Hepatocyte (in vitro differentiated cells): ENCODE measurements around the gene RRP9.

Experiments used
- EZH2phosphoT487 ChIP-seq: fragments of 200-600 bp; sonication (generic); IDR thresholded peaks from one replicate; pipeline ENCODE4 v1.6.1; 2018; ENCODE audit warnings: antibody characterized with exemption, mild to moderate bottlenecking, low read depth, moderate library complexity; ENCODE audit not compliant: unreplicated experiment, severe bottlenecking
- TF ChIP-seq, protein P1 (sequence below): fragments of 200-600 bp; sonication (generic); IDR thresholded peaks from 2 replicates; pipeline ENCODE4 v1.5.1; 2016; ENCODE audit warnings: antibody characterized with exemption, mild to moderate bottlenecking; ENCODE audit not compliant: poor library complexity

DNA sequence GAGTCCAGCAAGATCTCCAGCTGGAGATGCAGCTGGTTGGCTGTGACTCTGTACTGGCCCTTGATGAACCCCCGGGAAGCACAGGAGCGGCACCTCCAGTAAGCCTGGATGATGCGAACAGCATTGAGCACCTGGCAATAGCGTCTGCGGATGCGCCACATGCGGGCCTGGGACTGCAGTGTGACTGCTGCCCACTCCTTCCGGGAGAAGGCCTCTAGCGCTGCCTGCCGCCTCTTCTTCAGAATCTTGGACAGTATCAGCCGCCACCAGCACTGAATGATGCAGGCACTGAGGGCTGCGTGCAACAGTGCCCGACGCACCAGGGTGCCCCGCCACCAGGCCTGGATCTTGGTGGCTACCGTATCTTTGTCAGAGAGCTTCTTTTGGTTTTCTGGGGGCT is 46.8 kb downstream of the RRP9 start:
- TF ChIP-seq, protein P1, sequence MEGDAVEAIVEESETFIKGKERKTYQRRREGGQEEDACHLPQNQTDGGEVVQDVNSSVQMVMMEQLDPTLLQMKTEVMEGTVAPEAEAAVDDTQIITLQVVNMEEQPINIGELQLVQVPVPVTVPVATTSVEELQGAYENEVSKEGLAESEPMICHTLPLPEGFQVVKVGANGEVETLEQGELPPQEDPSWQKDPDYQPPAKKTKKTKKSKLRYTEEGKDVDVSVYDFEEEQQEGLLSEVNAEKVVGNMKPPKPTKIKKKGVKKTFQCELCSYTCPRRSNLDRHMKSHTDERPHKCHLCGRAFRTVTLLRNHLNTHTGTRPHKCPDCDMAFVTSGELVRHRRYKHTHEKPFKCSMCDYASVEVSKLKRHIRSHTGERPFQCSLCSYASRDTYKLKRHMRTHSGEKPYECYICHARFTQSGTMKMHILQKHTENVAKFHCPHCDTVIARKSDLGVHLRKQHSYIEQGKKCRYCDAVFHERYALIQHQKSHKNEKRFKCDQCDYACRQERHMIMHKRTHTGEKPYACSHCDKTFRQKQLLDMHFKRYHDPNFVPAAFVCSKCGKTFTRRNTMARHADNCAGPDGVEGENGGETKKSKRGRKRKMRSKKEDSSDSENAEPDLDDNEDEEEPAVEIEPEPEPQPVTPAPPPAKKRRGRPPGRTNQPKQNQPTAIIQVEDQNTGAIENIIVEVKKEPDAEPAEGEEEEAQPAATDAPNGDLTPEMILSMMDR = no peak
- TF ChIP-seq EZH2phosphoT487 = no peak
